Nephron (organoid): ENCODE measurements around the gene TAL2.
"Not testable (repeated sequence)": the region's sequence is repeated elsewhere in the genome, so short reads cannot be mapped to it uniquely, and the experiment has no call there.

Experiments used
- H3K27ac Mint-ChIP-seq, 3 experiments: 2 replicates each; pipeline ENCODE4 v1.8.0; 2020; ENCODE audit warnings: mixed read lengths in 3 of 3, mild to moderate bottlenecking in 2 of 3, moderate library complexity in 1 of 3
- H3K27me3 Mint-ChIP-seq: 2 replicates; pipeline ENCODE4 v1.8.0; 2021; ENCODE audit warnings: low read depth, mild to moderate bottlenecking, moderate library complexity, mixed read lengths
- H3K36me3 Mint-ChIP-seq: 2 replicates; pipeline ENCODE4 v1.8.0; 2020; ENCODE audit warnings: low read depth, mixed read lengths
- H3K4me1 Mint-ChIP-seq: 2 replicates; pipeline ENCODE4 v1.8.0; 2020; ENCODE audit warnings: mixed read lengths
- H3K4me3 Mint-ChIP-seq, 3 experiments: 2 replicates each; pipeline ENCODE4 v1.8.0; 2020; ENCODE audit warnings: mild to moderate bottlenecking in 3 of 3, mixed read lengths in 3 of 3, moderate library complexity in 2 of 3
- H3K9me3 Mint-ChIP-seq: 2 replicates; pipeline ENCODE4 v1.8.0; 2020; ENCODE audit warnings: mixed read lengths
- CTCF ChIP-seq, 3 experiments: fragments of 200-600 bp; sonication (generic); IDR thresholded peaks; one replicate each; pipeline ENCODE4 v1.5.0; 2021; ENCODE audit warnings: antibody characterized with exemption in 3 of 3; ENCODE audit not compliant: unreplicated experiment in 3 of 3

TAL2 gene

GRCh38 chr9:105696219-105696793, 34.0 kb downstream of the TAL2 start:
- TF ChIP-seq CTCF (IDR thresholded peaks at IDR 0.05; ENCODE audit: unreplicated experiment in 3 of 3): no peak
- H3K4me1 Mint-ChIP-seq: peaks cover 60% of the 10 kb centered on the region
- peaks cover 27% of the 10 kb centered on the region for H3K27me3 Mint-ChIP-seq
- no peak overlapping the region for H3K27ac Mint-ChIP-seq
- H3K9me3 Mint-ChIP-seq: no peaks in the 10 kb centered on the region
- peaks cover under 1% of the 10 kb centered on the region for H3K36me3 Mint-ChIP-seq
- peak overlapping the region in 1 of 3 experiments; percentile 94 for H3K4me3 Mint-ChIP-seq

- Mint-ChIP-seq H3K27ac (no peak overlapping the region), H3K27me3 (peaks cover 14% of the 10 kb centered on the region), H3K4me3 (peak overlapping the region in 2 of 3 experiments; percentile 22 to 46), H3K9me3 (no peaks in the 10 kb centered on the region), H3K36me3 (peaks cover 4% of the 10 kb centered on the region), H3K4me1 (peaks cover 62% of the 10 kb centered on the region)
- no peak for TF ChIP-seq CTCF (IDR thresholded peaks at IDR 0.05; ENCODE audit: unreplicated experiment in 3 of 3)
Measured at GRCh38 chr9:105697871-105698270, 35.6 kb downstream of the TAL2 start.

DNA sequence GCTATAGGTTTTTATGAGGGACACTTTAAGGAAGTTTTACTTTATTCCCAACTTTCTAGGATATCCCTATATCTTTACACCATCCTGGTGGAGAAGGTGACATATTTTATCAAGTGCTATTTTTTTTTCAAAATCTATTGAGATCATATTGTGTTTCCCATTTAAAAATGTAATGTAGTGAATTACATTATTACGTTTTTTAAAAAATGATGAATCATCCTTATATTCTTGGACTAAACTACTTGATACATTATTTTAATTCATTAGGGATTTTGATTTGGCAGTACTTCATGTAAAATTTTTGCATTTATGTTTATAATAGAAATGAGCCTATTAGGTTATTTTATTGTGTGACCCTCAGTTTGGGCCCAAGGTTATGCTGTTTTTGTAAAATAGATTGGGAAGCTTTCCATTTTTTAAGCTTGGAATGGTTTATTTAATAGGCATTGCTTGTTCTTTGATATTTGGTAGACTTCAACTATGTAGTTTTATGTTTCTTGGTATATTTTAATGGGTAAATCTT, 36.2 kb downstream of the TAL2 start:
- H3K27ac Mint-ChIP-seq: peak overlapping the region in 1 of 3 experiments; percentile 60
- H3K4me3 Mint-ChIP-seq: peak overlapping the region in 1 of 3 experiments; percentile 46
- peaks cover 8% of the 10 kb centered on the region for H3K27me3 Mint-ChIP-seq
- H3K9me3 Mint-ChIP-seq: no peaks in the 10 kb centered on the region
- peaks cover 61% of the 10 kb centered on the region for H3K4me1 Mint-ChIP-seq
- TF ChIP-seq CTCF (IDR thresholded peaks at IDR 0.05; ENCODE audit: unreplicated experiment in 3 of 3): no peak
- H3K36me3 Mint-ChIP-seq: peaks cover 4% of the 10 kb centered on the region

DNA sequence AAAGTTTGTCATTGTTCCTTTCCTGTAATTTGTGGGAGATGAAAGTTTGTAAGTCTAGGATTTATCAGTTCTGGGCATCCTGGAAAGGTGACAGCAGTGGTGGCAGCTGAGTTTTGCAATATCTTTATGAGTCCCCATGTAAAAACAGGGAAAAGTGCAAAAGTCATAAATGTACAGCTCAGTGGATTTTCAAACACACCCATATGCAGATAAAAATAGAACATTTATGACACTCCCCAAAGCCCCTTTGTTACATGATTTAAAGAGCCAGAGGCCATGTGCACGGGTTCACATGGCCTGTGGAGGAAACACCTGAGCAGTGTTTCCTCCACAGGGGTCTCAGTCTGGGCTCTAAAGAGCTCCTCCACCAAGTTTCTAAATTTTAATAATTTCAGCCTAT, 38.4 kb downstream of the TAL2 start:
- no peak overlapping the region for H3K4me3 Mint-ChIP-seq
- H3K36me3 Mint-ChIP-seq: peaks cover 4% of the 10 kb centered on the region
- H3K9me3 Mint-ChIP-seq: no peaks in the 10 kb centered on the region
- H3K27me3 Mint-ChIP-seq: no peaks in the 10 kb centered on the region
- no peak for TF ChIP-seq CTCF (IDR thresholded peaks at IDR 0.05; ENCODE audit: unreplicated experiment in 3 of 3)
- H3K27ac Mint-ChIP-seq: peak overlapping the region in 1 of 3 experiments; percentile 65
- peaks cover 46% of the 10 kb centered on the region for H3K4me1 Mint-ChIP-seq

DNA sequence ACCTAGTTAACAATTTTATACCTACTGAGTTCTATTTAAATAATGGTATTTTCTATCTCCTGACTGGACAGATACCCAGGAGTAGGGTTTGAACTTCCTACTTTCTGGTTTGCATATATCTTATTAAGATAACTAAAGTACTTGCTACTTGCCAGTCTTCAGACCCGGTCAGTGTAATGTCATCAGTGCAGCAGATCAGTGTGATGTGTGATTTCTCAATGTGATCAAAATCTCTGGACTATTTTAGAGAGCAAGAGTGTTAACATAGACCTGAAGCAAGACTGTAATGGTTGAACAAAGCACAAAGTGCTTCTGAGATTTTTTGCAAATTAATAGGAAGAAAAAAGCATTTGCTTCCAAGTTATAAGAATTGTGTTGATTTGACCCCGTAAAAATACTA, 38.9 kb downstream of the TAL2 start:
- H3K4me1 Mint-ChIP-seq: peaks cover 45% of the 10 kb centered on the region
- H3K9me3 Mint-ChIP-seq: no peaks in the 10 kb centered on the region
- no peak overlapping the region for H3K4me3 Mint-ChIP-seq
- H3K27ac Mint-ChIP-seq: peak overlapping the region in 1 of 3 experiments; percentile 65
- no peaks in the 10 kb centered on the region for H3K27me3 Mint-ChIP-seq
- TF ChIP-seq CTCF (IDR thresholded peaks at IDR 0.05; ENCODE audit: unreplicated experiment in 3 of 3): no peak
- H3K36me3 Mint-ChIP-seq: peaks cover 6% of the 10 kb centered on the region

- H3K4me1 Mint-ChIP-seq: peaks cover 39% of the 10 kb centered on the region
- H3K9me3 Mint-ChIP-seq: no peaks in the 10 kb centered on the region
- H3K4me3 Mint-ChIP-seq: no peak overlapping the region
- TF ChIP-seq CTCF (IDR thresholded peaks at IDR 0.05; ENCODE audit: unreplicated experiment in 3 of 3): no peak
- no peak overlapping the region for H3K27ac Mint-ChIP-seq
- H3K27me3 Mint-ChIP-seq: no peaks in the 10 kb centered on the region
- H3K36me3 Mint-ChIP-seq: peaks cover 8% of the 10 kb centered on the region
Measured at GRCh38 chr9:105702207-105702606, 40.0 kb downstream of the TAL2 start.

- not testable (repeated sequence) for H3K9me3 Mint-ChIP-seq, H3K36me3 Mint-ChIP-seq, H3K27me3 Mint-ChIP-seq, H3K27ac Mint-ChIP-seq, H3K4me3 Mint-ChIP-seq
- H3K4me1 Mint-ChIP-seq: peaks cover 29% of the 10 kb centered on the region
Measured at GRCh38 chr9:105703638-105704037, 41.4 kb downstream of the TAL2 start.
